B cell (primary cell): ENCODE measurements around the gene E2F2. TPM values are rescaled to one million over a fixed set of nuclear protein-coding genes. Genes with fewer than 3 reads are reported as not detected.

ENCODE experiments used
- ATAC-seq: fragments of 200-7000 bp; cut with Tn5 transposase; one replicate; pipeline ENCODE4 v1.10.0; 2021; ENCODE audit warnings: low read depth, mild to moderate bottlenecking, moderate number of reproducible peaks, moderate library complexity
- CTCF ChIA-PET: fragments of 350-600 bp; sonication (Branson Sonifier 250); formaldehyde crosslinking; loops from one replicate; lab custom pipeline; 2021; ENCODE audit warnings: antibody characterized with exemption, inconsistent platforms; lab: Charles Lee
- POLR2A ChIA-PET: fragments of 350-600 bp; sonication (Branson Sonifier 250); formaldehyde crosslinking; loops from one replicate; lab custom pipeline; 2021; ENCODE audit warnings: antibody characterized with exemption; lab: Charles Lee
- DNase-seq: peaks from one replicate; pipeline ENCODE4 v3.0.0; 2013
- H2AFZ ChIP-seq: 2 replicates; pipeline ENCODE4 v1.6.1; 2012; ENCODE audit warnings: mild to moderate bottlenecking, low read depth, low read length; ENCODE audit not compliant: insufficient read depth, poor library complexity, severe bottlenecking
- H3K27ac ChIP-seq, 2 donors: 1 replicate in 1 of 2; 2 replicates in 1 of 2; pipeline ENCODE4 v1.5.1; 2012 to 2013; ENCODE audit warnings: low read length in 2 of 2, mild to moderate bottlenecking in 2 of 2, moderate library complexity in 1 of 2
- H3K27me3 ChIP-seq, 4 experiments: fragments of 200-600 bp in 1 of 4; sonication (generic) in 1 of 4; replicated peaks in 1 of 4; 1 replicate in 2 of 4; 2 replicates in 2 of 4; pipeline versions ENCODE4 v1.6.1 to v1.7.0; 2013 to 2016; ENCODE audit warnings: low read length in 3 of 4, mild to moderate bottlenecking in 2 of 4, mixed read lengths in 1 of 4, moderate library complexity in 1 of 4; ENCODE audit not compliant: insufficient read depth in 4 of 4, control insufficient read depth in 3 of 4; ENCODE audit errors: control extremely low read depth in 1 of 4
- H3K36me3 ChIP-seq, 2 experiments: replicated peaks in 1 of 2; 1 replicate in 1 of 2; 2 replicates in 1 of 2; pipeline versions ENCODE4 v1.6.1 to v1.7.1; 2013; ENCODE audit warnings: low read length in 1 of 2; ENCODE audit not compliant: insufficient read depth in 2 of 2, control insufficient read depth in 1 of 2; ENCODE audit errors: control extremely low read depth in 1 of 2, extremely low read depth in 1 of 2
- H3K4me1 ChIP-seq, 2 donors: fragments of 200-600 bp in 1 of 2; sonication (generic) in 1 of 2; 1 replicate in 1 of 2; 2 replicates in 1 of 2; pipeline versions ENCODE4 v1.5.1 to v1.6.1; 2013 to 2017; ENCODE audit warnings: low read length in 2 of 2; ENCODE audit not compliant: control insufficient read depth in 2 of 2, insufficient read depth in 2 of 2
- H3K4me2 ChIP-seq: replicated peaks from 2 replicates; pipeline ENCODE3; 2012; ENCODE audit warnings: mild to moderate bottlenecking, low read depth, low read length; ENCODE audit not compliant: poor library complexity, severe bottlenecking
- H3K4me3 ChIP-seq, 5 experiments: fragments of 200-600 bp in 1 of 5; sonication (generic) in 1 of 5; 1 replicate in 3 of 5; 2 replicates in 2 of 5; pipeline versions ENCODE4 v1.5.1 to v1.7.0; 2011 to 2016; ENCODE audit warnings: low read length in 4 of 5, mild to moderate bottlenecking in 4 of 5, low read depth in 2 of 5, control low read depth in 1 of 5, moderate library complexity in 1 of 5; ENCODE audit not compliant: insufficient read depth in 1 of 5; ENCODE audit errors: control extremely low read depth in 1 of 5, extremely low read depth in 1 of 5
- H3K79me2 ChIP-seq: fragments of 200-600 bp; sonication (generic); one replicate; pipeline ENCODE4 v1.6.0; 2016; ENCODE audit warnings: low read length; ENCODE audit not compliant: control insufficient read depth, insufficient read depth
- H3K9ac ChIP-seq: fragments of 200-600 bp; sonication (generic); 2 replicates; pipeline ENCODE4 v1.6.1; 2017; ENCODE audit warnings: mild to moderate bottlenecking, low read length, moderate library complexity
- H3K9me3 ChIP-seq, 3 donors: one replicate each; pipeline versions ENCODE4 v1.6.1 to v1.7.1; 2013; ENCODE audit warnings: low read length in 2 of 3; ENCODE audit not compliant: control insufficient read depth in 2 of 3, insufficient read depth in 1 of 3; ENCODE audit errors: control extremely low read depth in 1 of 3
- H4K20me1 ChIP-seq: 2 replicates; pipeline ENCODE4 v1.6.0; 2012; ENCODE audit warnings: mild to moderate bottlenecking, low read length; ENCODE audit not compliant: insufficient read depth, control insufficient read depth, poor library complexity, severe bottlenecking
- H3K27ac Mint-ChIP-seq: one replicate; pipeline ENCODE4 v1.8.0; 2021; ENCODE audit warnings: mixed read lengths
- H3K27me3 Mint-ChIP-seq: one replicate; pipeline ENCODE4 v1.8.0; 2021; ENCODE audit warnings: mixed read lengths
- H3K4me1 Mint-ChIP-seq: one replicate; pipeline ENCODE4 v1.8.0; 2021; ENCODE audit warnings: mixed read lengths
- H3K4me3 Mint-ChIP-seq: one replicate; pipeline ENCODE4 v1.8.0; 2021; ENCODE audit warnings: mixed read lengths
- H3K9me3 Mint-ChIP-seq: one replicate; pipeline ENCODE4 v1.8.0; 2022; ENCODE audit warnings: mixed read lengths; ENCODE audit not compliant: insufficient read depth
- CTCF ChIP-seq: fragments of 200-600 bp; IDR thresholded peaks from one replicate; pipeline ENCODE4 v1.8.0; 2022; ENCODE audit warnings: antibody characterized with exemption, mild to moderate bottlenecking
- EZH2 ChIP-seq: IDR thresholded peaks from 2 replicates; pipeline ENCODE4 v1.6.1; 2012; ENCODE audit warnings: borderline replicate concordance, low read depth, mild to moderate bottlenecking, moderate library complexity, low read length; ENCODE audit not compliant: insufficient read depth, poor library complexity, severe bottlenecking
- WGBS: methylation state at CpG from one replicate; pipeline ENCODE4 v1.1.5; 2013; ENCODE audit warnings: missing lambda C conversion rate; ENCODE audit not compliant: insufficient coverage; 5-methylcytosine and 5-hydroxymethylcytosine counted together
- intact Hi-C: fragments of 100-400 bp; cut with micrococcal nuclease; formaldehyde crosslinking; loops from one replicate; pipeline ENCODE4 v1.10.0; 2022
- polyA plus RNA-seq: library from polyadenylated mRNA; depleted of rRNA; stranded (reverse); fragments of >200 nt; gene quantifications from 2 replicates; pipeline ENCODE4 v1.2.3, GENCODE V29; 2012
- total RNA-seq, 2 donors: library from RNA; stranded (reverse); fragments of 120-200 nt in 1 of 2; gene quantifications; 1 replicate in 1 of 2; 2 replicates in 1 of 2; pipeline versions ENCODE4 v1.2.3 to v1.2.4, GENCODE V29; 2013 to 2022

The E2F2 gene
- total and polyA plus RNA-seq, 2 donors (not counting 1 experiment from before 2014, with no cell fraction given): 2.4 to 3.2 TPM

- ChIA-PET CTCF (no interaction called here), POLR2A (interaction anchor here (0.6 kb wide), 1 partner anchor 307 kb away, joined by 4 read pairs; no protein-coding TSS in a partner anchor)
- Histone ChIP-seq H3K9me3 (no peaks in the 10 kb centered on the region), H3K4me1 (no peaks in the 10 kb centered on the region), H3K36me3 (no peaks in the 10 kb centered on the region), H2AFZ (no peak overlapping the region), H3K9ac (no peak overlapping the region), H3K27me3 (peaks cover 0 to 4% (median 0%) of the 10 kb centered on the region in 4 experiments), H3K79me2 (no peaks in the 10 kb centered on the region), H3K4me3 (no peak overlapping the region), H3K27ac (no peak overlapping the region), H4K20me1 (no peaks in the 10 kb centered on the region), H3K4me2 (no peak overlapping the region)
- no peak overlapping the region for H3K4me3 Mint-ChIP-seq
- DNase-seq: no peak
- 40% methylated on average over 1 of the region's 2 CpGs for WGBS
- no peak overlapping the region for H3K27ac Mint-ChIP-seq
- no peak for TF ChIP-seq EZH2
- no peak for TF ChIP-seq CTCF
- H3K27me3 Mint-ChIP-seq: peaks cover 33% of the 10 kb centered on the region
- no peak for ATAC-seq
- H3K9me3 Mint-ChIP-seq: no peaks in the 10 kb centered on the region
- H3K4me1 Mint-ChIP-seq: no peaks in the 10 kb centered on the region
- intact Hi-C loops: no loop called here
Measured at GRCh38 chr1:23459338-23459757, 71.7 kb downstream of the E2F2 start.

Other genes starting within 250 kb of the E2F2 start
- 132 and 142 TPM in 2 replicates for gene HNRNPR, start 186.9 kb downstream of the E2F2 start, total RNA-seq
- gene HNRNPR, start 186.9 kb downstream of the E2F2 start, polyA plus RNA-seq: 52.2 and 104 TPM in 2 replicates
- 9.4 and 10.1 TPM in 2 replicates for gene ZNF436, start 161.4 kb downstream of the E2F2 start, total RNA-seq
- gene ZNF436, start 161.4 kb downstream of the E2F2 start, polyA plus RNA-seq: 1.9 and 2.1 TPM in 2 replicates
- gene TCEA3, start 106.5 kb downstream of the E2F2 start, total RNA-seq: not detected in 2 replicates
- gene TCEA3, start 106.5 kb downstream of the E2F2 start, polyA plus RNA-seq: 0.22 and 0.58 TPM in 2 replicates
- gene ASAP3, start 47.1 kb downstream of the E2F2 start, total RNA-seq: 10.4 and 11.0 TPM in 2 replicates
- 1.9 and 2.9 TPM in 2 replicates for gene ASAP3, start 47.1 kb downstream of the E2F2 start, polyA plus RNA-seq
- gene ID3, start 28.3 kb upstream of the E2F2 start, total RNA-seq: 367 and 370 TPM in 2 replicates
- gene ID3, start 28.3 kb upstream of the E2F2 start, polyA plus RNA-seq: 83.0 and 212 TPM in 2 replicates
- gene RPL11, start 160.6 kb upstream of the E2F2 start, total RNA-seq: 1,439 and 1,539 TPM in 2 replicates
- 1,373 and 1,928 TPM in 2 replicates for gene RPL11, start 160.6 kb upstream of the E2F2 start, polyA plus RNA-seq
- 53.0 and 56.6 TPM in 2 replicates for gene ELOA, start 212.2 kb upstream of the E2F2 start, total RNA-seq
- 12.9 and 17.6 TPM in 2 replicates for gene ELOA, start 212.2 kb upstream of the E2F2 start, polyA plus RNA-seq
- 56.7 and 62.2 TPM in 2 replicates for gene PITHD1, start 247.2 kb upstream of the E2F2 start, total RNA-seq
- gene PITHD1, start 247.2 kb upstream of the E2F2 start, polyA plus RNA-seq: 32.4 and 66.3 TPM in 2 replicates